Neural cell (in vitro differentiated cells): Measurements from ENCODE around the gene GPX3. TPM values are rescaled to one million over a fixed set of nuclear protein-coding genes. Genes with fewer than 3 reads are reported as not detected.

Experiments used
- H2AFZ ChIP-seq: fragments of 200-600, 300-800 bp; sonication (generic), shearing (Covaris generic); 2 replicates; pipeline ENCODE4 v1.6.0; 2014; ENCODE audit warnings: low read depth, mild to moderate bottlenecking, antibody characterized with exemption, low read length, moderate library complexity
- H3F3A ChIP-seq: fragments of 200-600 bp; shearing (Covaris generic); 2 replicates; pipeline ENCODE4 v1.6.1; 2016; ENCODE audit warnings: mild to moderate bottlenecking, moderate library complexity, mixed read lengths, antibody characterized with exemption, low read length; ENCODE audit not compliant: insufficient read depth, poor library complexity, severe bottlenecking
- H3K27ac ChIP-seq: fragments of 200-600, 300-800 bp; sonication (generic), shearing (Covaris generic); 2 replicates; pipeline ENCODE4 v1.5.1; 2014; ENCODE audit warnings: mild to moderate bottlenecking, low read length, moderate library complexity
- H3K27me3 ChIP-seq: fragments of 300-800, 200-600 bp; sonication (generic), shearing (Covaris generic); 2 replicates; pipeline ENCODE4 v1.6.0; 2014; ENCODE audit warnings: mild to moderate bottlenecking, low read depth, low read length, moderate library complexity; ENCODE audit not compliant: insufficient read depth
- H3K36me3 ChIP-seq: fragments of 300-800, 200-600 bp; sonication (generic), shearing (Covaris generic); 2 replicates; pipeline ENCODE4 v1.5.1; 2014; ENCODE audit warnings: mild to moderate bottlenecking, antibody characterized with exemption, low read length, moderate library complexity; ENCODE audit not compliant: insufficient read depth
- H3K4me2 ChIP-seq: fragments of 300-800, 200-600 bp; sonication (generic), shearing (Covaris generic); 2 replicates; pipeline ENCODE4 v1.6.0; 2014; ENCODE audit warnings: mild to moderate bottlenecking, low read length
- H3K4me3 ChIP-seq: fragments of 300-800, 200-600 bp; sonication (generic), shearing (Covaris generic); 2 replicates; pipeline ENCODE4 v1.5.1; 2014; ENCODE audit warnings: mild to moderate bottlenecking, low read length, moderate library complexity
- H3K79me2 ChIP-seq: fragments of 200-600 bp; shearing (Covaris generic); replicated peaks from 2 replicates; pipeline ENCODE4 v1.6.0; 2014; ENCODE audit warnings: mild to moderate bottlenecking, low read length, moderate library complexity; ENCODE audit not compliant: insufficient read depth
- H3K9ac ChIP-seq: fragments of 300-800, 200-600 bp; sonication (generic), shearing (Covaris generic); 2 replicates; pipeline ENCODE4 v1.6.1; 2016; ENCODE audit warnings: mild to moderate bottlenecking, low read length, mixed read lengths
- H3K9me2 ChIP-seq: fragments of 200-600 bp; shearing (Covaris generic); 2 replicates; pipeline ENCODE4 v1.6.1; 2016; ENCODE audit warnings: mild to moderate bottlenecking, low read length, mixed read lengths; ENCODE audit not compliant: insufficient read depth
- H3K9me3 ChIP-seq: fragments of 200-600, 300-800 bp; sonication (generic), shearing (Covaris generic); 2 replicates; pipeline ENCODE4 v1.6.1; 2016; ENCODE audit warnings: mild to moderate bottlenecking, mixed run types, low read length, moderate library complexity, mixed read lengths
- H4K20me1 ChIP-seq: fragments of 200-600 bp; shearing (Covaris generic); 2 replicates; pipeline ENCODE4 v1.6.1; 2016; ENCODE audit warnings: mild to moderate bottlenecking, mixed run types; ENCODE audit not compliant: insufficient read depth
- EP300 ChIP-seq: fragments of 450-650 bp; conservative IDR thresholded peaks from 2 replicates; pipeline ENCODE4 v1.6.1; 2014; ENCODE audit warnings: antibody characterized with exemption, mild to moderate bottlenecking, moderate library complexity; ENCODE audit not compliant: poor library complexity, severe bottlenecking
- EZH2 ChIP-seq: fragments of 200-600, 300-800 bp; shearing (Covaris generic), sonication (generic); IDR thresholded peaks from 2 replicates; pipeline ENCODE4 v1.6.1; 2014; ENCODE audit warnings: antibody characterized with exemption, low read length, borderline replicate concordance, mild to moderate bottlenecking; ENCODE audit not compliant: insufficient read depth, poor library complexity, severe bottlenecking
- MXI1 ChIP-seq: fragments of 450-650 bp; conservative IDR thresholded peaks from 2 replicates; pipeline ENCODE4 v1.6.1; 2014; ENCODE audit warnings: antibody characterized with exemption, mild to moderate bottlenecking; ENCODE audit not compliant: poor library complexity, severe bottlenecking
- POLR2AphosphoS5 ChIP-seq: IDR thresholded peaks from 2 replicates; pipeline ENCODE4 v1.6.1; 2012
- RAD21 ChIP-seq: fragments of 450-650 bp; conservative IDR thresholded peaks from 2 replicates; pipeline ENCODE4 v1.6.1; 2014; ENCODE audit warnings: antibody characterized with exemption, mild to moderate bottlenecking, moderate library complexity
- SMC3 ChIP-seq: fragments of 450-650 bp; conservative IDR thresholded peaks from 2 replicates; pipeline ENCODE4 v1.6.1; 2014; ENCODE audit warnings: antibody characterized with exemption, mild to moderate bottlenecking, moderate library complexity; ENCODE audit not compliant: poor library complexity
- TAF1 ChIP-seq: IDR thresholded peaks from 2 replicates; pipeline ENCODE4 v1.6.1; 2012; ENCODE audit warnings: low read depth
- polyA plus RNA-seq: library from polyadenylated mRNA; depleted of rRNA; stranded (reverse); fragments of >200 nt; gene quantifications from 2 replicates; pipeline ENCODE4 v1.2.3, GENCODE V29; 2014
- TF ChIP-seq, protein P1 (sequence below): IDR thresholded peaks from 2 replicates; pipeline ENCODE4 v1.6.1; 2012; ENCODE audit warnings: borderline replicate concordance
- TF ChIP-seq, protein P2 (sequence below): fragments of 450-650 bp; IDR thresholded peaks from 2 replicates; pipeline ENCODE4 v1.5.1; 2014; ENCODE audit warnings: antibody characterized with exemption, mild to moderate bottlenecking, moderate library complexity; ENCODE audit not compliant: poor library complexity, severe bottlenecking

The GPX3 gene
- polyA plus RNA-seq, 1 donor from 2014 or later: 4.0 TPM

DNA sequence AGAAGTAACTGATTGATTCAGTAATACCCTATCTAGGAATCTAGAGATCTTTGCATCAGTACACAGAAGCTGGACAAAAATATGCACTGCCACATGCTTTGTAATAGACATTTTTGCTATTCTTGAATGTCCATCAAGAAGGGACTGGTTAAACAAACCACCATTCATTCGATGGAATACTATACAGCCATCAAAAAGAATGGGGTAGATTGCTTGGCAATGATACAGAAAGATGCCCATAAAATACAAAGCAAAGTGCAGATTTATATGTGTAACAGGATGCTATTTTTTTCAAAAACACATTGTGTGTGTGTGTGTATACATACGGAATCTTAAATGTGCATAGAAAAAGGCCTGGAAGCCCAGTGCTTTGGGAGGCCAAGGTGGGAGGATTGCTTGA, 52.9 kb downstream of the GPX3 start:
- Histone ChIP-seq H3K27ac (no peak overlapping the region), H3K4me2 (no peak overlapping the region), H3K79me2 (no peaks in the 10 kb centered on the region), H3K4me3 (no peak overlapping the region), H3K9me2 (no peaks in the 10 kb centered on the region), H4K20me1 (no peaks in the 10 kb centered on the region), H3K36me3 (no peaks in the 10 kb centered on the region), H3K9ac (no peak overlapping the region), H3K9me3 (no peaks in the 10 kb centered on the region), H3F3A (no peaks in the 10 kb centered on the region), H2AFZ (no peak overlapping the region), H3K27me3 (no peaks in the 10 kb centered on the region)
- TF ChIP-seq EP300 (no peak), RAD21 (no peak), EZH2 (no peak), MXI1 (no peak), TAF1 (no peak), POLR2AphosphoS5 (no peak), SMC3 (no peak)
- TF ChIP-seq, protein P1, sequence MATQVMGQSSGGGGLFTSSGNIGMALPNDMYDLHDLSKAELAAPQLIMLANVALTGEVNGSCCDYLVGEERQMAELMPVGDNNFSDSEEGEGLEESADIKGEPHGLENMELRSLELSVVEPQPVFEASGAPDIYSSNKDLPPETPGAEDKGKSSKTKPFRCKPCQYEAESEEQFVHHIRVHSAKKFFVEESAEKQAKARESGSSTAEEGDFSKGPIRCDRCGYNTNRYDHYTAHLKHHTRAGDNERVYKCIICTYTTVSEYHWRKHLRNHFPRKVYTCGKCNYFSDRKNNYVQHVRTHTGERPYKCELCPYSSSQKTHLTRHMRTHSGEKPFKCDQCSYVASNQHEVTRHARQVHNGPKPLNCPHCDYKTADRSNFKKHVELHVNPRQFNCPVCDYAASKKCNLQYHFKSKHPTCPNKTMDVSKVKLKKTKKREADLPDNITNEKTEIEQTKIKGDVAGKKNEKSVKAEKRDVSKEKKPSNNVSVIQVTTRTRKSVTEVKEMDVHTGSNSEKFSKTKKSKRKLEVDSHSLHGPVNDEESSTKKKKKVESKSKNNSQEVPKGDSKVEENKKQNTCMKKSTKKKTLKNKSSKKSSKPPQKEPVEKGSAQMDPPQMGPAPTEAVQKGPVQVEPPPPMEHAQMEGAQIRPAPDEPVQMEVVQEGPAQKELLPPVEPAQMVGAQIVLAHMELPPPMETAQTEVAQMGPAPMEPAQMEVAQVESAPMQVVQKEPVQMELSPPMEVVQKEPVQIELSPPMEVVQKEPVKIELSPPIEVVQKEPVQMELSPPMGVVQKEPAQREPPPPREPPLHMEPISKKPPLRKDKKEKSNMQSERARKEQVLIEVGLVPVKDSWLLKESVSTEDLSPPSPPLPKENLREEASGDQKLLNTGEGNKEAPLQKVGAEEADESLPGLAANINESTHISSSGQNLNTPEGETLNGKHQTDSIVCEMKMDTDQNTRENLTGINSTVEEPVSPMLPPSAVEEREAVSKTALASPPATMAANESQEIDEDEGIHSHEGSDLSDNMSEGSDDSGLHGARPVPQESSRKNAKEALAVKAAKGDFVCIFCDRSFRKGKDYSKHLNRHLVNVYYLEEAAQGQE: no peak
- TF ChIP-seq, protein P2, sequence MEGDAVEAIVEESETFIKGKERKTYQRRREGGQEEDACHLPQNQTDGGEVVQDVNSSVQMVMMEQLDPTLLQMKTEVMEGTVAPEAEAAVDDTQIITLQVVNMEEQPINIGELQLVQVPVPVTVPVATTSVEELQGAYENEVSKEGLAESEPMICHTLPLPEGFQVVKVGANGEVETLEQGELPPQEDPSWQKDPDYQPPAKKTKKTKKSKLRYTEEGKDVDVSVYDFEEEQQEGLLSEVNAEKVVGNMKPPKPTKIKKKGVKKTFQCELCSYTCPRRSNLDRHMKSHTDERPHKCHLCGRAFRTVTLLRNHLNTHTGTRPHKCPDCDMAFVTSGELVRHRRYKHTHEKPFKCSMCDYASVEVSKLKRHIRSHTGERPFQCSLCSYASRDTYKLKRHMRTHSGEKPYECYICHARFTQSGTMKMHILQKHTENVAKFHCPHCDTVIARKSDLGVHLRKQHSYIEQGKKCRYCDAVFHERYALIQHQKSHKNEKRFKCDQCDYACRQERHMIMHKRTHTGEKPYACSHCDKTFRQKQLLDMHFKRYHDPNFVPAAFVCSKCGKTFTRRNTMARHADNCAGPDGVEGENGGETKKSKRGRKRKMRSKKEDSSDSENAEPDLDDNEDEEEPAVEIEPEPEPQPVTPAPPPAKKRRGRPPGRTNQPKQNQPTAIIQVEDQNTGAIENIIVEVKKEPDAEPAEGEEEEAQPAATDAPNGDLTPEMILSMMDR: no peak

DNA sequence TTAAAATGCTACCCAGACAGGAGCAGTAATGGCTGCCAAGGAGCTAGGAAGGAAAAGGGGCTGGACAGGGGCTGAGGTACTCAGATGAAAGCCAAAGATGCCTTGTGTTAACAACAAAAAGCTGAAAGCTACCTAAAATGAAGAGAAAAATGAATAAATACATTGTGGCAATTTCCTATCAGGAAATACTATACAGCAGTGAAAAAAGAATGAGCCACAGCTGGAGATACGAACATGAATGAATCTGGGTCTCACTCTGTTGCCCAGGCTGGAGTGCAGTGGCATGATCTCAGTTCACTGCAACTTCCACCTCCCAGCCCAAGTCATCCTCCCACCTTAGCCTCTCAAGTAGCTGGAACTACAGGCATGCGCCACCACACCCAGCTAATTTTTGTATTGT, 54.2 kb downstream of the GPX3 start:
- no peaks in the 10 kb centered on the region for H3K9me2 ChIP-seq
- no peaks in the 10 kb centered on the region for H4K20me1 ChIP-seq
- no peaks in the 10 kb centered on the region for H3K27me3 ChIP-seq
- H3K27ac ChIP-seq: no peak overlapping the region
- H3K79me2 ChIP-seq: no peaks in the 10 kb centered on the region
- H3K4me3 ChIP-seq: no peak overlapping the region
- TF ChIP-seq TAF1: no peak
- no peak for TF ChIP-seq SMC3
- no peak for TF ChIP-seq EZH2
- no peak for TF ChIP-seq EP300
- TF ChIP-seq RAD21: no peak
- TF ChIP-seq, protein P2: no peak
- TF ChIP-seq, protein P1: no peak
- TF ChIP-seq POLR2AphosphoS5: no peak
- no peak for TF ChIP-seq MXI1
- no peak overlapping the region for H3K9ac ChIP-seq
- H3F3A ChIP-seq: no peaks in the 10 kb centered on the region
- no peaks in the 10 kb centered on the region for H3K9me3 ChIP-seq
- no peaks in the 10 kb centered on the region for H3K36me3 ChIP-seq
- no peak overlapping the region for H3K4me2 ChIP-seq
- no peak overlapping the region for H2AFZ ChIP-seq
